GM12872 (cell line): Measurements from ENCODE around the gene PNPLA5.

ENCODE experiments used
- CTCF ChIP-seq: IDR thresholded peaks from 3 replicates; pipeline ENCODE4 v1.5.1; 2011; ENCODE audit warnings: low read depth, mild to moderate bottlenecking, low read length, moderate library complexity; ENCODE audit not compliant: insufficient read depth

Gene PNPLA5

DNA sequence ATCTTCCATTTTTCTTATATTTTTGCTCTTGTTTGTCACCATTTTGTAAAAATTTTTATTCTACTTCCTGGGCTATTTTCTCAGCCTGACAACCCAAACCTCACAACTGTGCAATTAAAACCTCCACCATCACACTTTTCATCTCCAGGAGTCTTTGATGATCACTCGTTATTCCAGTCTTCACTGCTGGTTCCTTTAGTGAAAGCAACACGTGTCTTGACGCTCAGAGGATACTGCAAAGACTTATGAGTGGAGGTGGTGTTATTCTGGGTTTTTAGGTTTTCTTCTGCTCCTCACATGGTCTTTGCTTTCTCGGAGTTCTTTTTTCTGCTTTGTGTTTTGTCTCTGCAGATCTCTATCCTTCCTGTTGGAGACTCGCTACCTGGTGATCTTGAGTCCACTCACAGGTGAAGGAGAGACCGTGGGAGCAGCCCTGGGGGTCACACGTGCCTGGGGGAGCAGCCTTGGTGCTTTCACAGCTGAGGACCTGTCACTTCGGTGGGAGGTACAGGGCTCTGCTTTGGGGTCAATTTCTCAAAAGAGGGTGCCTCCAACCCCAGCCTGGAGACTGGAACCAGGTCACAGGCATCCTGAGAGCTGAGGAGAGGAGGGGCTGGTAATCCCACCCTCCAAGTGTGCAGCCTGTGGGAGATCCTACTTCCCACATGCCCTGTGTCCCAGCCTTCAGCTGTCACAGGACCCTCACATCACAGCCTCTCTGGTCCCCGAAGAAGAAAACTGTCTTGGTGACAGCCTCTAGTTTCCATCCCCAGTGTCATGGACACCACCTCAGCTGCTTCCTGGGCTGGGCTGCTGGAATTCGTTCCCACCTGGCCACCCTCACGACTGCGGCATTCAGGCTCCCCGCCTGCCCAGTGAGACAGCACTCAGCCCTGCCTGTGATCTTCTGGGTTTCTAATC is 40.5 kb downstream of the PNPLA5 start:
- TF ChIP-seq CTCF, result no peak

DNA sequence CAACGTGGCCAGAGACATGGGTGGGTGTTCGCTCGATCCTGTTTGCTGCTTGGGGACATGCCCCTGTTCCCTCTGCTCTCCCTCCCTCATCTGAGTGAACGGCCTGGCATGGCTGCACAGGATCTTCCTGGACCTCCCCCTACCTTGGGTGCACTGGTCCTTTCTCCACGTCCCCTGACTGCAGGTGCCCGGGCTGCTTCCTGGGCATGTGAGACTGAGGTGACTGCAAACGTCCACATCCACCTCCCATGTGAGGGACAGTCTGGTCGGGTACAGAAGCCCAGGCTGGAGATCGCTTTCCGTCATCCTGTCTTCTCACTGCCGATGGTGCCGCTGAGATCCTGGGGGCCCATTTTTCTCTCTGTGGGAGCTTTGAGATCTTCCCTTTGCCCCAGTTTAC is 41.3 kb downstream of the PNPLA5 start:
- no peak for TF ChIP-seq CTCF

- no peak for TF ChIP-seq CTCF
Observed at GRCh38 chr22:43849731-43850130, 42.1 kb downstream of the PNPLA5 start.

DNA sequence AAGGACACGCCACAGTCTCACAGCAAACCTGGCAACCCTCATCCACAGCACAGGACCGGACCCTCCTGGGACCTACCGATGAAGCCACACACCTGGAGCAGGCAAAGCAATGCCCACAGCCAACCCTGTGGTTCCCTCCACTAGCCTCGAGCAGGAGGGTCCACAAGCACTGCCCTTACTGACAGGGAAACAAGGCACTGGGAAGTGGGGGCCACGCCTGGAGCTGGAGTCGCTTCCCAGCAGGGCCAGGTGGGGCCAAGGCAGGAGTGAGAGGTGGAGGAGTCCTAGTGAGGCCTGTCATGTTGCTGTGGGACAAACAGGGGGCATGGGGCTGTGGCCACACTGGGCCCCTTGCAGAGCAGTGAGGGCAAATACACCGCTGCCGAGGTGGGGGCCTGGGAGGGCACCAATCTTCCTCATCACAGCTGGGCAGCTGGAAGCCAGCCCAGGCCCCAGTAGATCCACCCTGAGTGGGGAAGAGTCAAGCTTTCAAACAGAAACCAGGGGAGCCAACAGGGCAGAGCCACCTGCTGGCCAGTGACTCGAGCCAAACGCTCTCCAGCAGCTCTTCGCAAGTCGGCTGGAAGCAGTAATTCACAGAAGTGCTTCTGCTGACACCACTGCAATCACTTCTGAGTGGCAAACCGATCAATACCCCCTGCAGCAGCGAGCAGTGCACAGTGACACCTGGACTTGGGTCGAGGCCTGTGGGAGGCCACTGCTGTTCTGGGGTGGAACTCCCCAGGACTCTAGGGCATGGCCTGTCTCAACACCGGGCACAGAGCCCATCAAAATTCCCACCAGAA is 43.2 kb downstream of the PNPLA5 start:
- TF ChIP-seq CTCF, result peak; percentile 55

DNA sequence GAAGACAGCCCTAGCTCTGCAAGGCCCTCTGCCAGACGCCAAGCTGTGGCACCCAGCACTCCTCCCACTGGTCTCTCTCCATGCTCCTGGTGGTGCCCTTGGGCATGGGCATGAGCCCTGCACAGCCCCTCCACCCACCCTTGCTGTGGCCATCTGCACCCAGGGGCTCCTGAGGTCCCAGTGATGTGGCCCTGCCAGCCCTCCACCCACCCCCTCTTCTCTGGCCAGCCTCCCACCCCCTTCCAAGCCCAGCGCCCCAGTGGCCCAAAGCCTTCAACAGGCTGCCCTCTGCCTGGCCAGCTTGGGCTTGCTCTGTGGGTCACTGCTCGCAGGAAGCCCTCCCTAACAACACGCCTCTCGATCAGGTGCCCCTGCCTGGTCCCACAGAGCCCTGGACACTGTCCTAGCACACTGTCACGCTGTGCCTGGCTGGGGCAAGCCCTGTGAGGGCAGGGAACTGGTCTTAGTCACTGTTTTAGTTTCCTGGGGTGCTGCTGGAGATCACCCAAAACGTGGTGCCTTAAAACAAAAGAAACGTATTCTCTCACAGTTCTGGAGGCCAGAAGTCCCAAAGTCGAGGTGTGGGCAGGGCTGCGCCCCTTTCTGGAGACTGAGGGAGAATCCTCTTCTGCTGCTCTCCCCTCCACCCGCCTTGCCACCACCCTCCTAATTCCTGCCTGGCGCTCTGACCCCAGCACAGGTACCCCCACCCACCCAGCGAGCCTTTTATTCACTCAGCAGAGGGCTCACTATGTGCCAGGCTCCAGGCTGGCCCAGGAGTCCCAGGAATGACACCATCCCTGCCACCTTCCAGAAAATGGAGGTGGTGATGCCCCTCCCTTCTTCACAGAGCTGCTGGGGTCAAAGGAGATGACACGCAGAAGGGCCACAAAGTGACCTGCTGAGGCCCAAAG is 44.2 kb downstream of the PNPLA5 start:
- no peak for TF ChIP-seq CTCF

- TF ChIP-seq CTCF, result no peak
Observed at GRCh38 chr22:43846966-43847365, 44.8 kb downstream of the PNPLA5 start.
